ENCODE results near the gene NFKB2. TPM values are rescaled to one million over a fixed set of nuclear protein-coding genes. Genes with fewer than 3 reads are reported as not detected.

Gene NFKB2
- polyA plus RNA-seq, 1 donor from 2014 or later: 0.30 TPM

DNA sequence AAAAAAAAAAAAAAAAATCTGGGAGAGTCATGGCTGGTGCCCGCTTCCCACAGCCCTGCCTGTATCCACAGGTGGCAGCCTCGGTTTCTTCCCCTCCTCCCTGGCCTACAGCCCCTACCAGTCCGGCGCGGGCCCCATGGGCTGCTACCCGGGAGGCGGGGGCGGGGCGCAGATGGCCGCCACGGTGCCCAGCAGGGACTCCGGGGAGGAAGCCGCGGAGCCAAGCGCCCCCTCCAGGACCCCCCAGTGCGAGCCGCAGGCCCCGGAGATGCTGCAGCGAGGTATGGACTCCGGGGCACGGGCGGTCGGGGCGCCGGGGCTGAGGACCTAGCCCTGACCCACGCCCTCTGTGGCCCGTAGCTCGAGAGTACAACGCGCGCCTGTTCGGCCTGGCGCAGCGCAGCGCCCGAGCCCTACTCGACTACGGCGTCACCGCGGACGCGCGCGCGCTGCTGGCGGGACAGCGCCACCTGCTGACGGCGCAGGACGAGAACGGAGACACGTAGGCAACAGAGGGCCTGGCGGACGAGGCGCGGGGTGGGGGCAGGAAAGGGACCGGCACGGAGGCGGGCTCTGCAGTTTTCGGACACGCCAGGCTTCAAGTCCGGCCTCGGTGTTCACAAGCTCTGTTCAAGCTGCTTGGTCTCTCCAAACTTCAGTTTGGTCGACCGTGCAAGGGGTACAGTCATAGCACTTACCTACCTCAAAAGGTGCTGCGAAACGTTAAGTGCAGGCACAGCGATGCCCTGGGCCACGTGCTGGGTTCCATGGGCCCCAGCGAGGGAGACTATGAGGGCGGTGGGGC, 3.9 kb downstream of the NFKB2 start:
- H3K79me2 ChIP-seq (replicated peaks; ENCODE audit: insufficient read depth, low read length): no peaks in the 10 kb centered on the region
- peak overlapping the region; percentile 39 for H3K4me2 ChIP-seq (ENCODE audit: low read length)
- no peaks in the 10 kb centered on the region for H4K20me1 ChIP-seq (ENCODE audit: insufficient read depth)
- H3K9me2 ChIP-seq (ENCODE audit: insufficient read depth, low read length): no peaks in the 10 kb centered on the region
- H3K4me3 ChIP-seq (ENCODE audit: low read length): peak overlapping the region; percentile 82
- H3K9ac ChIP-seq (ENCODE audit: low read length): peak overlapping the region; percentile 66
- H3K36me3 ChIP-seq (ENCODE audit: insufficient read depth, low read length): no peaks in the 10 kb centered on the region
- H3K27me3 ChIP-seq (ENCODE audit: insufficient read depth, low read depth, low read length): peaks cover 16% of the 10 kb centered on the region
- no peak overlapping the region for H2AFZ ChIP-seq (ENCODE audit: low read depth, low read length)
- TF ChIP-seq, protein P1, sequence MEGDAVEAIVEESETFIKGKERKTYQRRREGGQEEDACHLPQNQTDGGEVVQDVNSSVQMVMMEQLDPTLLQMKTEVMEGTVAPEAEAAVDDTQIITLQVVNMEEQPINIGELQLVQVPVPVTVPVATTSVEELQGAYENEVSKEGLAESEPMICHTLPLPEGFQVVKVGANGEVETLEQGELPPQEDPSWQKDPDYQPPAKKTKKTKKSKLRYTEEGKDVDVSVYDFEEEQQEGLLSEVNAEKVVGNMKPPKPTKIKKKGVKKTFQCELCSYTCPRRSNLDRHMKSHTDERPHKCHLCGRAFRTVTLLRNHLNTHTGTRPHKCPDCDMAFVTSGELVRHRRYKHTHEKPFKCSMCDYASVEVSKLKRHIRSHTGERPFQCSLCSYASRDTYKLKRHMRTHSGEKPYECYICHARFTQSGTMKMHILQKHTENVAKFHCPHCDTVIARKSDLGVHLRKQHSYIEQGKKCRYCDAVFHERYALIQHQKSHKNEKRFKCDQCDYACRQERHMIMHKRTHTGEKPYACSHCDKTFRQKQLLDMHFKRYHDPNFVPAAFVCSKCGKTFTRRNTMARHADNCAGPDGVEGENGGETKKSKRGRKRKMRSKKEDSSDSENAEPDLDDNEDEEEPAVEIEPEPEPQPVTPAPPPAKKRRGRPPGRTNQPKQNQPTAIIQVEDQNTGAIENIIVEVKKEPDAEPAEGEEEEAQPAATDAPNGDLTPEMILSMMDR (IDR thresholded peaks at IDR 0.05; ENCODE audit: poor library complexity, severe bottlenecking): peak; percentile 99
- peak; percentile 87 for TF ChIP-seq SMC3 (conservative IDR thresholded peaks at IDR 0.05; ENCODE audit: poor library complexity)
- peak; percentile 67 for TF ChIP-seq MXI1 (conservative IDR thresholded peaks at IDR 0.05; ENCODE audit: poor library complexity, severe bottlenecking)
- peak; percentile 56 for TF ChIP-seq TAF1 (IDR thresholded peaks at IDR 0.05; ENCODE audit: low read depth)
- no peak for TF ChIP-seq EZH2 (IDR thresholded peaks at IDR 0.05; ENCODE audit: borderline replicate concordance, insufficient read depth, low read length, poor library complexity, severe bottlenecking)
- peak; percentile 85 for TF ChIP-seq POLR2AphosphoS5 (IDR thresholded peaks at IDR 0.05)
- TF ChIP-seq, protein P2, sequence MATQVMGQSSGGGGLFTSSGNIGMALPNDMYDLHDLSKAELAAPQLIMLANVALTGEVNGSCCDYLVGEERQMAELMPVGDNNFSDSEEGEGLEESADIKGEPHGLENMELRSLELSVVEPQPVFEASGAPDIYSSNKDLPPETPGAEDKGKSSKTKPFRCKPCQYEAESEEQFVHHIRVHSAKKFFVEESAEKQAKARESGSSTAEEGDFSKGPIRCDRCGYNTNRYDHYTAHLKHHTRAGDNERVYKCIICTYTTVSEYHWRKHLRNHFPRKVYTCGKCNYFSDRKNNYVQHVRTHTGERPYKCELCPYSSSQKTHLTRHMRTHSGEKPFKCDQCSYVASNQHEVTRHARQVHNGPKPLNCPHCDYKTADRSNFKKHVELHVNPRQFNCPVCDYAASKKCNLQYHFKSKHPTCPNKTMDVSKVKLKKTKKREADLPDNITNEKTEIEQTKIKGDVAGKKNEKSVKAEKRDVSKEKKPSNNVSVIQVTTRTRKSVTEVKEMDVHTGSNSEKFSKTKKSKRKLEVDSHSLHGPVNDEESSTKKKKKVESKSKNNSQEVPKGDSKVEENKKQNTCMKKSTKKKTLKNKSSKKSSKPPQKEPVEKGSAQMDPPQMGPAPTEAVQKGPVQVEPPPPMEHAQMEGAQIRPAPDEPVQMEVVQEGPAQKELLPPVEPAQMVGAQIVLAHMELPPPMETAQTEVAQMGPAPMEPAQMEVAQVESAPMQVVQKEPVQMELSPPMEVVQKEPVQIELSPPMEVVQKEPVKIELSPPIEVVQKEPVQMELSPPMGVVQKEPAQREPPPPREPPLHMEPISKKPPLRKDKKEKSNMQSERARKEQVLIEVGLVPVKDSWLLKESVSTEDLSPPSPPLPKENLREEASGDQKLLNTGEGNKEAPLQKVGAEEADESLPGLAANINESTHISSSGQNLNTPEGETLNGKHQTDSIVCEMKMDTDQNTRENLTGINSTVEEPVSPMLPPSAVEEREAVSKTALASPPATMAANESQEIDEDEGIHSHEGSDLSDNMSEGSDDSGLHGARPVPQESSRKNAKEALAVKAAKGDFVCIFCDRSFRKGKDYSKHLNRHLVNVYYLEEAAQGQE (IDR thresholded peaks at IDR 0.05; ENCODE audit: borderline replicate concordance): no peak
- peak; percentile 70 for TF ChIP-seq RAD21 (conservative IDR thresholded peaks at IDR 0.05)
- peak; percentile 37 for TF ChIP-seq EP300 (conservative IDR thresholded peaks at IDR 0.05; ENCODE audit: poor library complexity, severe bottlenecking)
- no peak overlapping the region for H3K27ac ChIP-seq (ENCODE audit: low read length)
- no peaks in the 10 kb centered on the region for H3K9me3 ChIP-seq (ENCODE audit: low read length)
- no peaks in the 10 kb centered on the region for H3F3A ChIP-seq (ENCODE audit: insufficient read depth, low read length, poor library complexity, severe bottlenecking)

DNA sequence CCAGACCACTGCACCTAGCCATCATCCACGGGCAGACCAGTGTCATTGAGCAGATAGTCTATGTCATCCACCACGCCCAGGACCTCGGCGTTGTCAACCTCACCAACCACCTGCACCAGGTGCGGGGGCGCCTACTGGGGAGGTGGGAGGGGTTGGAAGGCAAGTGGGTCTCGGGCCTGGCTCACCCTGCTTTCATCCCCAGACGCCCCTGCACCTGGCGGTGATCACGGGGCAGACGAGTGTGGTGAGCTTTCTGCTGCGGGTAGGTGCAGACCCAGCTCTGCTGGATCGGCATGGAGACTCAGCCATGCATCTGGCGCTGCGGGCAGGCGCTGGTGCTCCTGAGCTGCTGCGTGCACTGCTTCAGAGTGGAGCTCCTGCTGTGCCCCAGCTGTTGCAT, 4.6 kb downstream of the NFKB2 start:
- Histone ChIP-seq H3K27me3 (ENCODE audit: insufficient read depth, low read depth, low read length) (peaks cover 9% of the 10 kb centered on the region), H3K79me2 (replicated peaks; ENCODE audit: insufficient read depth, low read length) (no peaks in the 10 kb centered on the region), H3K4me3 (ENCODE audit: low read length) (no peak overlapping the region), H4K20me1 (ENCODE audit: insufficient read depth) (no peaks in the 10 kb centered on the region), H3K9me2 (ENCODE audit: insufficient read depth, low read length) (no peaks in the 10 kb centered on the region), H3K9me3 (ENCODE audit: low read length) (no peaks in the 10 kb centered on the region), H3K4me2 (ENCODE audit: low read length) (no peak overlapping the region), H3K36me3 (ENCODE audit: insufficient read depth, low read length) (no peaks in the 10 kb centered on the region), H3K27ac (ENCODE audit: low read length) (no peak overlapping the region), H3K9ac (ENCODE audit: low read length) (no peak overlapping the region), H2AFZ (ENCODE audit: low read depth, low read length) (no peak overlapping the region), H3F3A (ENCODE audit: insufficient read depth, low read length, poor library complexity, severe bottlenecking) (no peaks in the 10 kb centered on the region)
- TF ChIP-seq, protein P1 (IDR thresholded peaks at IDR 0.05; ENCODE audit: poor library complexity, severe bottlenecking): no peak
- TF ChIP-seq TAF1 (IDR thresholded peaks at IDR 0.05; ENCODE audit: low read depth) (no peak), MXI1 (conservative IDR thresholded peaks at IDR 0.05; ENCODE audit: poor library complexity, severe bottlenecking) (no peak), POLR2AphosphoS5 (IDR thresholded peaks at IDR 0.05) (no peak), SMC3 (conservative IDR thresholded peaks at IDR 0.05; ENCODE audit: poor library complexity) (no peak), EZH2 (IDR thresholded peaks at IDR 0.05; ENCODE audit: borderline replicate concordance, insufficient read depth, low read length, poor library complexity, severe bottlenecking) (no peak), EP300 (conservative IDR thresholded peaks at IDR 0.05; ENCODE audit: poor library complexity, severe bottlenecking) (no peak), RAD21 (conservative IDR thresholded peaks at IDR 0.05) (no peak)
- TF ChIP-seq, protein P2 (IDR thresholded peaks at IDR 0.05; ENCODE audit: borderline replicate concordance): no peak
